ENCODE data around the gene CYB5A.

CYB5A gene

GRCh38 chr18:74234326-74235171, 57.2 kb downstream of the CYB5A start:
- no peak for TF ChIP-seq CTCF (conservative IDR thresholded peaks at IDR 0.05; ENCODE audit: low read depth, low read length)
- no peak overlapping the region for H3K4me3 ChIP-seq (ENCODE audit: low read length)
- peak; percentile 34 for DNase-seq (ENCODE audit: low read depth)

GRCh38 chr18:74233933-74234325, 57.8 kb downstream of the CYB5A start:
- TF ChIP-seq CTCF (conservative IDR thresholded peaks at IDR 0.05; ENCODE audit: low read depth, low read length) = no peak
- DNase-seq (ENCODE audit: low read depth) = no peak
- no peak overlapping the region for H3K4me3 ChIP-seq (ENCODE audit: low read length)

- DNase-seq (ENCODE audit: low read depth) = no peak
- no peak for TF ChIP-seq CTCF (conservative IDR thresholded peaks at IDR 0.05; ENCODE audit: low read depth, low read length)
- H3K4me3 ChIP-seq (ENCODE audit: low read length) = no peak overlapping the region
Measured at GRCh38 chr18:74230922-74231714, 60.6 kb downstream of the CYB5A start.

GRCh38 chr18:74229891-74230290, 61.9 kb downstream of the CYB5A start:
- no peak for TF ChIP-seq CTCF (conservative IDR thresholded peaks at IDR 0.05; ENCODE audit: low read depth, low read length)
- no peak for DNase-seq (ENCODE audit: low read depth)
- no peak overlapping the region for H3K4me3 ChIP-seq (ENCODE audit: low read length)

GRCh38 chr18:74229005-74229404, 62.8 kb downstream of the CYB5A start:
- TF ChIP-seq CTCF (conservative IDR thresholded peaks at IDR 0.05; ENCODE audit: low read depth, low read length) = no peak

GRCh38 chr18:74228312-74228711, 63.5 kb downstream of the CYB5A start:
- no peak overlapping the region for H3K4me3 ChIP-seq (ENCODE audit: low read length)
- DNase-seq (ENCODE audit: low read depth) = no peak
- no peak for TF ChIP-seq CTCF (conservative IDR thresholded peaks at IDR 0.05; ENCODE audit: low read depth, low read length)

More at GRCh38 chr18:74229005-74229404, 62.8 kb downstream of the CYB5A start:
- H3K4me3 ChIP-seq (ENCODE audit: low read length) = no peak overlapping the region
- no peak for DNase-seq (ENCODE audit: low read depth)
